ENCODE measurements around the gene AMDHD2.
"Not testable (repeated sequence)": the region's sequence is repeated elsewhere in the genome, so short reads cannot be mapped to it uniquely, and the experiment has no call there.

The AMDHD2 gene

GRCh38 chr16:2535625-2536013, 15.4 kb downstream of the AMDHD2 start:
- no peak for DNase-seq

- peak; percentile 96 for DNase-seq
Observed at GRCh38 chr16:2537451-2538379, 17.5 kb downstream of the AMDHD2 start, which contains the start of gene PDPK1. Gene PDPK1 (plus strand): TSS chr16:2538021. CDS start chr16:2538113, 92 bp downstream.

- not testable (repeated sequence) for DNase-seq
Observed at GRCh38 chr16:2539192-2539844, 19.1 kb downstream of the AMDHD2 start.

GRCh38 chr16:2539845-2540458, 19.8 kb downstream of the AMDHD2 start:
- peak; percentile 53 for DNase-seq

GRCh38 chr16:2540912-2541311, 20.7 kb downstream of the AMDHD2 start:
- DNase-seq = not testable (repeated sequence)

- not testable (repeated sequence) for DNase-seq
Observed at GRCh38 chr16:2541409-2541808, 21.2 kb downstream of the AMDHD2 start.

GRCh38 chr16:2543771-2544170, 23.6 kb downstream of the AMDHD2 start:
- not testable (repeated sequence) for DNase-seq

GRCh38 chr16:2550283-2550878, 30.2 kb downstream of the AMDHD2 start:
- DNase-seq = not testable (repeated sequence)

GRCh38 chr16:2551420-2551889, 31.3 kb downstream of the AMDHD2 start:
- DNase-seq = not testable (repeated sequence)

GRCh38 chr16:2554709-2555425, 34.7 kb downstream of the AMDHD2 start:
- DNase-seq = not testable (repeated sequence)

GRCh38 chr16:2557150-2557549, 37.0 kb downstream of the AMDHD2 start:
- not testable (repeated sequence) for DNase-seq

- not testable (repeated sequence) for DNase-seq
Observed at GRCh38 chr16:2560131-2560797, 40.1 kb downstream of the AMDHD2 start.

GRCh38 chr16:2560798-2561133, 40.6 kb downstream of the AMDHD2 start:
- DNase-seq = peak; percentile 70

- DNase-seq = not testable (repeated sequence)
Observed at GRCh38 chr16:2567506-2567905, 47.3 kb downstream of the AMDHD2 start.

GRCh38 chr16:2568573-2568972, 48.4 kb downstream of the AMDHD2 start:
- not testable (repeated sequence) for DNase-seq

GRCh38 chr16:2572704-2573103, 52.5 kb downstream of the AMDHD2 start:
- not testable (repeated sequence) for DNase-seq

- DNase-seq = not testable (repeated sequence)
Observed at GRCh38 chr16:2575839-2576238, 55.7 kb downstream of the AMDHD2 start.

- not testable (repeated sequence) for DNase-seq
Observed at GRCh38 chr16:2577044-2577443, 56.9 kb downstream of the AMDHD2 start.

GRCh38 chr16:2578905-2579304, 58.7 kb downstream of the AMDHD2 start:
- DNase-seq = not testable (repeated sequence)

GRCh38 chr16:2580143-2580542, 60.0 kb downstream of the AMDHD2 start:
- not testable (repeated sequence) for DNase-seq

GRCh38 chr16:2580818-2581217, 60.6 kb downstream of the AMDHD2 start:
- DNase-seq = not testable (repeated sequence)
